Glomerular visceral epithelial cell (primary cell): ENCODE measurements around the gene UGT2B17.
A peak's percentile ranks its signal among the peaks of the same experiment; 100 is the strongest.
"Not testable (repeated sequence)": the region's sequence is repeated elsewhere in the genome, so short reads cannot be mapped to it uniquely, and the experiment has no call there.

Source experiments
- DNase-seq: peaks from one replicate; pipeline ENCODE4 v3.0.0-alpha.2; 2016; ENCODE audit errors: extremely low spot score

UGT2B17 gene

DNA sequence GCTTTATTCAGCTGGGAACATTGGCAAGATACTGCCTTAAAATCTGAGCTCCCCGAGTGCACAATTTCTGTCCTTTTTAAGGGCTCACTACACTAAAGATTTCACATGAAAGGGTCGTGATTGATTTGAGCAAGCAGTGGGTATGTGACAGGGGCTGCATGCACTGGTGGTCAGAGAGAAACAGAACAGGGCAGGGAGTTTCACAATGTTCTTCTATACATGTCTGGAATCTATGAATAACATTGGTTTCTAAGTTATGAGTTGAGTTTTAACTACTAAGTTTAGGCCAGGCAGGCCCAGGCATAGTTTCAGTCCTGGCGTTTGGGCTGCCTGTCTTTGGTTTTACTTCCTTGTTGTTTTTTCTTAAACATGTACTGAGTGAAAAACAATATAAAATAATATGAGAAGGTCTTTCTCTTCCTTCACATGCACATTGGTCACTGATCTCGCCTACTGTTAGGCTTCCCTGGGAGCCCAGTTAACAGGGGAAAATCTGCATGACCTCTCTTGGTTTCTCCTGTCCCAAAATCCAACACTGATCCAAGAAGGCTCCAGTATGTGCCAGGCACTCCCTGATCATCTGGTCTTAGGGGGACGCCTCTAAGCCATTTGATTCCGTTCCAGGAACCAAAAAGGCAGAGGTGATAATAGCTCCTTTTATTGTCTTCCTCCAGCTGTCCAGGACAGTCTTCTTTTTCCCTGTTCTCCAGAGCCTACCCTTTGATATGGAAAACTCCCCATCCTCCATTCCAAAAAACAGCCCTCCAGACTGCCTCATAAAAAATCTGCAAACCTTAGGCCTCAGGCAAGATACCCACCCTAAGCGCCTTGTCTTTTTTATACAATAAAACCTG lies at the start of gene UGT2B17:
UGT2B17 (minus strand) TSS at position 51 of the 854 bp plus-strand sequence. CDS start 7,838 bp downstream, outside the sequence.
- no peak for DNase-seq

DNA sequence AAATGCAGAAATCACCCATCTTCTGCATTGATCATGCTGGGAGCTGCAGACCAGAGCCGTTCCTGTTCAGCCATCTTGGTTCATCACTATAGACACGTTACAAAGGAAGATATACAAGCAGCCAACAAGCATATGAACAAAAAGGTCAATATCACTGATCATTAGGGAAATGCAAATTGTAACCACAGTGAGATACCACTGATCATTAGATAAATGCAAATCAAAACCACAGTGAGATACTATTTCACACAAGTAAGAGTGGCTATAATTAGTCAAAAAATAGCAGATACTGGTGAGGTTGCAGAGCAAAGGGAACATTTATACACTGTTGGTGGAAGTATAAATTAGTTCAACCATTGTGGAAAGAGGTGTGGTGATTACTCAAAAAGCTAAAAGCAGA lies 46.6 kb upstream of the UGT2B17 start:
- DNase-seq: not testable (repeated sequence)

DNA sequence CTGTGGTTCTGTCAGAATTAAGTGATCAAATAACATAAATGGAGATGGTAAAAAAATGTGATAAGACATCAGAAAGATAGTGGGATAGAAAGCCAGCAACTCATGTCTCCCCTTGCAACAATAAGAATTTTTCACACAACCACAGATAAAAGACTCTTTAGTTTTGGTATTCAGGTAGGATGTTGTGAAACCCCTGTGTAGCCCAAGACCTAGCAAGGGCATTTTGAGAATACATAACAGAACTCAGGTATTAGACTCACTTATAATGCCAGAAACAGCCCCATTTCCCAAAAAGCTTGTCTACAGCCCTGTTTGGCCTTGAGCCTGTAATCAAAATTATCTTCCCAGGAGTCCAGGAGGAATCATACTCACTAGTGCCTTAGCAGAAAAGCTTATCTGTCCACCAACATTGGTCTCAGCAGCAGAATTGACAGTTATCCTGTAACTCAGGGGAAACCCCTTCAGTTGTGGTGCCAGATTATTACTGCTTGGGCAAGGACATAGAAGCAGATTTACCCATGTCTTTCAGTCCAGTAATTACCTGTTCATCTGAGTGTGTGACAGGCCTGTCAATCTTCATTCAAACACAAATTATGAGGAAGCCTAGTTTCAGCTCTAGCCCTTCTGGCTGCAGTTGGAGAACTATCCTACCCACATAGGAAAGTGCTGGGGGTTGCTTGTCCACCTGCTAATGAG lies 41.0 kb upstream of the UGT2B17 start:
- no peak for DNase-seq

DNA sequence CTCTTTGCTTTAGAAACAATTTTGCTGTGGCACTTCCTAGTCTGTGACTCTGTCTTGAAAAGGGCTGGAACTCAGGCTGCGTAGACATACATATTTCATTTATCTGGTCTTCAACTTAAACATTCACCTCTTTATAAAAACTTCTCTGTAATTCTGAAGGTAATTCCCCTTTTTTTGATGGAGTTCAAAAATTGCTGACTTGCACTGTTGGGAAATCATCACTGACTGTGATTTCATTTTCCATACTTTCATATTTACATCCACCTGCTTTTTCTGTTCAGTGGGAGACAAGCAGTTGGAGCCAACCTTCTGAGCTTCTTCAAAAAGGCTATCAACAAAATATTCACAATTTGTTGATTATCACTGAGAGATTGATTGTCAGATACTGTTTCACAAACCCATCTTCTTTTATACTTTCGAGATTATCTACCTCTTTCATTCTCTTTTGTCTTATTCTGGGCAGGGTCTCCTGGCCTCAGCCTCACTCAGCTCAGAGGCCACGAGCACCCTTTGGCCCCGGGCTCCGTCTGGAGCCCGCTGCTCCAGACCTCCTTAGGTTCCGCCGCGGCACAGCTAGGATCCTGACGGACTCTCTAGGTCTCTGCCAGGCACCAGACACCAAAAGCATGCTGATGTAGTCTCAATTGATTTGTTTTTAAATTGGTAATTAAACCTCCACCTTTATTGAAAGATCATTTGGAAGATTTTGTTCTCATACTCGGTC lies 39.7 kb upstream of the UGT2B17 start:
- no peak for DNase-seq

DNA sequence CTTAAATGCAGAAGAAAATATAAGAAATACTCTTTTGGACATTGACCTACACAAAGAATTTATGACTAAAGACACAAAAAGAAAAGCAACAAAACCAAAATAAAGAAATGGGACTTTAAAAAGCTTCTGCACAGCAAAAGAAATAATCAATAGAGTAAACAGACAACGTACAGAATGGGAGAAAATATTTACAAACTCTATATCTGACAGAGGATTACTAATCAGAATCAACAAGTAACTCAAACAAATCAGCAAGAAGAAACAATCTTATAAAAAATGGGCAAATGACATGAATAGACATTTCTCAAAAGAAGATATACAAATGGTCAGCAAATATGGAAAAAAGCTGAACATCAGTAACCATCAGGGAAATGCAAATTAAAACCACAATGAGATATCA lies 37.6 kb upstream of the UGT2B17 start:
- no peak for DNase-seq

DNA sequence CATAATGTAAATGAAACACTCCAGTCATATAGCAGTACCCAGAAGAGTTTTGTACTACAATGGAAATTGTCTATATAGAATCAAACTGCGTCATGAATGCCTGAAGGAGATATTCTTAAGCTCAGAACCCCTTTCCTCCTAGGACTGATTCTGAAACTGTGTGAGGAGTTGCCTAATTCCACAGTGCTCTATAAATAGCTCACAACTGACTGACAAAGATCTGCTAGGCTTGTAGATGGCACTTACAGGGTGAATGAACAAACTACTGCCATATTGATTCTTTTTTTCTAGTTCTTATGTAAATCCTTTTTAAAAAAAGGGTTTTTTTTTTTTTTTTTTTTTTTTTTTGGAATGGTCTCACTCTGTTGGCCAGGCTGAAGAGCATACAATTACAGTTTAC lies 30.1 kb upstream of the UGT2B17 start:
- no peak for DNase-seq

DNA sequence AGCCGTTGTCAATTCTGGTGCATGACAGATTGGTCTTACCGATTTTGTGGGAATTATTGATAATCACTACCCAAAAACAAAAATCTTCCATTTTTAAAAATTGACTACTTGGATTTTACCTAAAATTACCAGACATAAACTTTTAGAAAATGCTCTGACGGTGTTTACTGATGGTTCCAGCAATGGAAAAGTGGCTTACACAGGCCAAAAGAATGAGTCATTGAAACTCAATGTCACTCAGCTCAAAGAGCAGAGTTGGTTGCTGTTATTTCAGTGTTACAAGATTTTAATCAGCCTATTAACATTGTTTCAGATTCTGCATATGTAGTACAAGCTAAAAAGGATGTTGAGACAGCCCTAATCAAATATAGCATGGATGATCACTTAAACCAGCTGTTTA lies 23.0 kb upstream of the UGT2B17 start:
- no peak for DNase-seq

DNA sequence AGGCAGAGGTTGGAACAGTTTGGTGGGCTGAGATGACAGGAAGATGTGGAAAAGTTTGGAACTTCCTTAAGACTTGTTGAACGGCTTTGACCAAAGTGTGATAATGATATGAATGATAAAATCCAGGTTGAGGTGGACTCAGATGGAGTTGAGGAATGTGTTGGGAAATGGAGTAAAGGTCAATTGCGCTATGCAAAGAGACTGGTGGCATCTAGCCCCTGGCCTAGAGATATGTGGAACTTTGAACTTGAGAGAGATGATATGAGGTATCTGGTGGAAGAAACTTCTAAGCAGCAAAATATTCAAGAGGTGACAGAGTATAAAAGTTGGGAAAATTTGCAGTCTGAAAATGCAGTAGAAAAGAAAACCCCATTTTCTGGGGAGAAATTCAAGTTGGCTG lies 21.4 kb upstream of the UGT2B17 start:
- DNase-seq: no peak

DNA sequence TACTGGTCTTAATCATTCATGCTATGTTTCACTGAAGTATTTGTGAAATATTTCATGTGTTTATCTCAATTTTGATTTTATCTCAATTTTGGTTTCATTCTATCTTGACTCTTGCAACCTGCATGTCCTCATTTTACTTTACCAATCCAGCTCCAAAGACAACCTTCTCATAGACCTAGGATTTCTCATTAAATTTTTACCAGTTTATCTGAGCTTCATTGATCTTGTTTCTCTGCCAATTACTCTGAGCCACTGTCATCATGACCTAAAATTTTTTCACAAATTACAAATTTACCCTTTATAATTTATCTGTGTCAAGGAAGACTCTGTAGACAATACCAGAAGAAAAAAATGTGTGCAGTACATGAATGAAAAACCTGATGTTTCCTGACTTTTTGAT lies 18.6 kb upstream of the UGT2B17 start:
- no peak for DNase-seq

DNA sequence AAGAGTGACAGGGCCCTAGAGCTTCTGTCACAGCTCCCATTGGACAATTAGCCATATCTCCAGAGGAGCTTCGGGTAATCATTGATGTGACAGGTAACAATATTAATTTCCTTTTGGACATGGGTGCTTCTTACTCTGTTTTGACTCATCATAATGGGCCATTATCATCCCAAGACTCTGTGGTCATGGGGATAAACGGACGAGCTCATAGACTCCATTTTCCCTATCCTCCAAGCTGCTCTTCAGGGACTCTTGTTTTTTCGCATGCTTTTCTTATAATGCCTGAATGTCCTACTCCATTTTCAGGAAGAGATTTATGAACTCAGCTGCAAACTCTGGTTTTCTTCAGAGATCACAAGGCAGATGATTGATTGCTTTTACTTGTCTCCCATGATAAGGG lies 17.0 kb upstream of the UGT2B17 start:
- DNase-seq: no peak

DNA sequence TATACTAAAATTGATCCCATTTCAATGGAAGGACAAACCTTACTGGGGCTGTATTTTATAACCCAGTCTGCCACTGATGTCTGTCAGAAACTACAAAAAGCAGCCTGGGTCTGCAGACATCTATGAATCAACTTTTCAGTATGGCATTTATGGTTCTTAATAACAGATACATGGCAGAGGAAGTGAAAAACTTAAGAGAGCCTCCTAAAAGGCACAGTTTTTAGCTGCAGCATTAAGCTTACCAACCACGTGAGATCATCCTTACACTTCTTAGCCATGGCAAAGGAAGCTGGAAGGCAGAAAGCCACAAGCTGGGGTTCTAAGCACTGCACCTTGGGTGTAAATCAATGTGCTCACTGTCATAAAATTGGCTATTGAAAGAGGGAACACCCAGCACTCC lies 16.6 kb upstream of the UGT2B17 start:
- no peak for DNase-seq

DNA sequence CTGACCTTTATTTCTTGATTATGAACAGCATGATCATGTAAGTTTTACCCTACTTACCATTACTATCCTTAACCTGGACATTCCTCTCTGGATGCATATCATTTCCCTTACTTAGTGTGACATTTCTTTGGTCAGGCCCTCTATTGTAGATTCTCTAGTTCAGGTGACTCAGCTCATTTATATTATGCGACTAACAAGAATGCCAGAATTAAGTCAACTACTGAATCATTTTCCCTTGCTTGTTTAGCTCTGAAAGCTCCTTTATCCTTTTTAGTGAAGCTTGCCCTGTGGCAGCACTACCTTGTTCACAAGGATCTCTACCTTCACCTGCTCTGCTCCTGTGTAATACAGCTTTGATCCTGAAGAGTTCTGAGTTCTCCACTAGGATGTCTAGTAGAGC lies 15.1 kb upstream of the UGT2B17 start:
- DNase-seq: peak; percentile 14

DNA sequence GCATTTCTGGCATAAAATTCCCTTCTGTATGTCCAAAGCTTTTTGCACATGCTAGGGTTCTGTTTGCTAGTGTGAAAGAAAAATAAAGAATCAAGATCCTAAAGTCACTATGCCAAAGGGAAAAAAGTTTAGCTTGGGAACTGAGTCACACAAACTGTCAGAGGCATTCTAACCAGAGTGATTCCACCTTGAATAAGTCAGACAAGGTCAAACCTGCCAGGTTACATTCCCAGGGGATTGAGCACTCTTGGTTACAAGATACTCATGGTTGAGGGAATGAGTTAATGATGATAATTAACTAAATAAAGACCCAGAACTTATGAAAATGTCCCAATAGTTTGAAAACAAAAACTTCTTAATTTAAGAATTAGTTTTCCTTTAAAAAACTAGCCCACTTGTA lies 13.7 kb upstream of the UGT2B17 start:
- DNase-seq: no peak

DNA sequence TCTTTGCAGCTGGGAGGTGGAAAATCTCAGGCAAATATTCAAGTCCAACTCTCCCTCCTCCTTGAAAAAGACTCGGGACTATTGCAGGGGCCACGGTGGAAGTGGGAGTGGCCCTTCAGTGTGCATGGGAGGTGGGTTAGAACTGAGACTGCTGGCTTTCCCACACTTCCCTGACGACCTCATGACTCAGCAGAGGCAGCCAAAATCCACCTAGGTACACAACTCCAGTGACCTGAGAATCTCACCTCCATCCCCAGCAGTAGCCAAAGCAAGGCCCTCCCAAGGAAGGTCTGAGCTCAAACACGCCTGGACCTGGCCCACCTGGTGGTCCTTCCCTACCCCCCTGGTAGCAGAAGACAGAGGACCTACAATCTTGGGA lies 6.2 kb upstream of the UGT2B17 start:
- DNase-seq: no peak

DNA sequence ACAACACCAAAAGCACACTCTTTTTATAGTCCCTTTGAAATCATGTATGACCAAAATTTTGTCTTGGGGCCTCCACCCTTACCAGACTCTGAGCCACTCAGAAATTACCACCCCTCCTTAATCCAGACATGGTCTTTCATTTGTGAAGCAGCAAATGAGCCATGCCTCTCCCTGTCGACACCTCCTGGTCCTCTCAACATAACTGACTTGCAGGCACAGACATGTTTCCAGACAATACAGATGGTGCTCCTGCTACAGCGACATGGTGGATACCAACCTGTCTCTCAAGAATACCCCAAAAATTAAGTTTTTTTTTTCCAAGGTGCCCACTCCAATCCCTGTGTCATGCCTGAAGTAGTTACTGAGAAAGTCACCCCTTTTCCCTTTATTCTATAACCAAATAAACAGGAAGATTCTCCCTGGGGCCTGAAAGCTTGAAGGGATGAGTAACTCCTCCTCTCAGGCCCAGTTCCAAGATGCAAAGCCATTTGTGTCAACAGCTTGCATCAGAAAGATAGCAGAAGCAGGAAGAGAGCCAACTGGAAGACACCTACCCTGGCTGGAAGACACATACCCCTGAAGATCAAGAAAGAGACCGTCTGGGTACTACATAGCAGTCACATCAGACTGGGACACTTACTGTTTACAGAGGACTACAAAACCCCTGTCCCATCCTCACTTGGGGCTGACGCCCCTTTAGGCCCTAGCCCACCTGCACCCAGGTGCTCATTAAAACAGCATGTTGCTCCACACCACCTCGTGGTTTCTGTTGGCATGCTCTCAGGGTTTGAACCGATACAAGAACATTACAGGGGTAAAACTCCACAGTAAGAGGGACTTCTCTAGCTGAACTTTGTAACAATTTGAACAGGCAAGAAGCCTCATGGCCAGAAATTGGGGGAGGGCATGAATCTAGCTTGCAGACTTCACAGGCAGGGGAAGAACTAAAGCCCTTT lies 5.5 kb upstream of the UGT2B17 start:
- no peak for DNase-seq

DNA sequence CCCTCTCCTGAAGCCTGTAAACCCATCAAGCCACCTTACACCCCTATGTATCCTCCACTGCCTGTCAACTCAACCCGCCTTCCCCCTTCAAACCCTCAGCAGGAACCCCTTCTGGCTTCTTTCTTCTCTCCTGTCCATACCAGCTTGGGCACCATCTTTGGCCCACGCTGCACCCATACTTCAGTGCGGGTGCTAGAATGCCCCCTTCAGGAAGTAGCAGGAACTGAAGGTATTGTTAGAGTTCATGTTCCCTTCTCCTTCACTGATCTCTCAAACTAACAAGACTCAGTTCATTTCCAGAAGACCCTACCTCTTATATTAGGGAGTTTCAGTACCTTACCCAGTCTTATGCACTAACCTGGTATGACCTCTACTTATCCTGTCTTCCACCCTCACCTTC lies 1.5 kb upstream of the UGT2B17 start:
- DNase-seq: no peak

DNA sequence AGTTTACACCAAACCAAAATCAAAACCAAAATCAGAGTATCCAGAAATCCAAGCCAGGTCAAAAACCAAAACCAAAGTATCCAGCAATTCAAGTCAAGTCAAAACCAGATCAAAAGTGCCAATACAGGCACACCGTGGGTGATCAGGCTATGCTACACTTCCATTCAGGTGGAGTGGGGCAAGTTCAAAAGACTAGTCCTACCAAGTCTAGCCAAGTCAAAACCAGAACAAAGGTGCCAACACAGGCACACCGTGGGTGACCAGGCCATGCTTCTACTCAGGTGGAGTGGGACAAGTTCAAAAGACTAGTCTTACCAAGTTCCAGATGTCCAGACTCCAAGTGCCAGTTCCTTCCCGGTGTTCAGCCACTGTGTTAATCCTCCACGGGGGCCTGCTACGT lies 486 bp downstream of the UGT2B17 start:
- DNase-seq: not testable (repeated sequence)

DNA sequence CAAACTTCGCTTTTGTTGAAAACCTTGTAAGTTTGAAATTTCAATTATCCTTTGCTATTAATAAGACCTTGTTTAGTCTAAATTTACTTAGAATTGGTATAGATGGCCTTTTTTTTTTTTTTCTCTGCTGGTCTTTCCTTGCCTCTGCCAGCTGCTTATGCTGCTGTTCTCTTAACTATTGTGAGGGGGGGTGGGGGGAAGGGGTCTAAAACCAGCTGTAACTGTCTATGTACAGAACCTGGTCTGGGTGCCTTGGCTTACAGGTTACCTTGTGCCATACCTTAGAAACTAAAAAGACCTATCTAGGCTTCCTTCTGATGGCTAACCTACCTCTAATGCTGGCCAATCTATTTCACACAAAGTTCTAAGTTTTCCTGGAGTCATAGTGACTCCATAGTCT lies 1.0 kb downstream of the UGT2B17 start:
- DNase-seq: no peak

DNA sequence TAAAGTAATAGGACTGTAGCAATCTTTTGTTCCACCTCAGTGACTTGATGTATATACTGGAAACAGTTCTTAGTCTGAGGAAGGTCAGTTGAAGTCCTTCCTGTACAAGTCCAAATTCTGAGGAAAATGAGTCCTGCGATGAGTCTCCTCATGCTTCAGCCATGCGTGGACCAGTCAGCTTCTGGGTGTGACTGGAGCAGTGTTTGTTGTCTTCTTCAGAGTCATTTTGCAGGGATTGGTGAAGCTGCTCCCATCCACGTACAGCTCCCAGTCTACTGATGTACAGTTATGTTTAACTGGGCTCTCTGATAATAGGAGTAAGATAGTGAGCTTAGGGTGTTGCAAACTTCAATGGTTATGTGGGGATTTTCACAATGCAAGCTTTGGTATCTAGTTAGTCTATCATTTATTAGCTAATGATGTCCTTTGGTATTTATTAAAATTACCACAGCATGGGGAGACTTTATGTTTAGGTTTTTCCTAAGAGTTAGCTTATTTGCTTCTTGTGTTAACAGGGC lies 3.4 kb downstream of the UGT2B17 start:
- no peak for DNase-seq

DNA sequence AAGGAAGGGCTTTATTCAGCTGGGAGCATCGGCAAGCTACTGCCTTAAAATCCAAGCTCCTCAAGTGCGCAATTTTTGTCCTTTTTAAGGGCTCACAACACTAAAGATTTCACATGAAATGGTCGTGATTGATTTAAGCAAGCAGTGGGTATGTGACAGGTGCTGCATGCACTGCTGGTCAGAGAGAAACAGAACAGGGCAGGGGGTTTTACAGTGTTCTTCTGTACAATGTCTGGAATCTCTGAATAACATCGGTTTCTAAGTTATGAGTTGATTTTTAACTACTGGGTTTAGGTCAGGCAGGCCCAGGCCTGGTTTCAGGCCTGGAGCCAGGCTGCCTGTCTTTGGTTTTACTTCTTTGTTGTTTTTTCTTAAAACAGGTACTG lies 6.0 kb downstream of the UGT2B17 start:
- DNase-seq: peak; percentile 49

DNA sequence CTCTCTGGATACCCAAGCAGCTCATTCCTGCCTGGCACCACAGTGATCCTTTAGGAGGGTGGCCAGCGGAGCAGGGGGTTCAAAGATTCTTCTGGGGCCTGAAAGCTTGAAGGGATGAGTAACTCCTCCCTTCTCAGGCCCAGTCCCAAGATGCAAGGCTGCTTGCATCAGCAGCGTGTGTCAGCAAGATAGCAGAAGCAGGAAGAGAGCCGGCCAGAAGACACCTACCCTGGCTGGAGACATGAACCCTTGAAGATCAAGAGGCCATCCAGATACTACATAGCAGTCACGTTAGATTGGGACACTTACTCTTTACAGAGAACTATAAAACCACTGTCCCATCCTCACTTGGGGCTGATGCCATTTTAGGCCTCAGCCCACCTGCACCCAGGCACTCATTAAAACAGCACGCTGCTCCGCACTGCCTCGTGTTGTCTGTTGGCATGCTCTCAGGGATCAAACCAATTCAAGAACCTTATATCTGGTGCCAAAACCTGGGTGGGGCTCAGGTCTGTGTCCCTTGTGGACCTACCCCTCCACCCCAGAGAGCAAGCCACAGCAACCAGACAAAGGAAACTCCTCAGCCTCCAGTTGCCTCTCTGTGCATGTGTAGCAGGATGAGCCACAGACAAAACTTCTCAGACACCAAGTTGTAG lies 6.5 kb downstream of the UGT2B17 start:
- no peak for DNase-seq
